HepG2 (cell line): ENCODE measurements around the gene ZFP62. TPM values are rescaled to one million over a fixed set of nuclear protein-coding genes. Genes with fewer than 3 reads are reported as not detected.

ENCODE experiments used
- GFI1 ChIP-seq: sonication (generic); formaldehyde crosslinking; IDR thresholded peaks from 2 replicates; pipeline ENCODE4 v1.5.0; 2020; ENCODE audit warnings: missing genetic modification reagents, mild to moderate bottlenecking, borderline replicate concordance
- JARID2 ChIP-seq: sonication (generic); formaldehyde crosslinking; IDR thresholded peaks from 2 replicates; pipeline ENCODE4 v1.8.1; 2023; ENCODE audit warnings: missing genetic modification reagents, inconsistent platforms; ENCODE audit not compliant: insufficient replicate concordance
- RBM39 ChIP-seq: fragments of 200-400 bp; formaldehyde crosslinking; IDR thresholded peaks from one replicate; pipeline ENCODE4 v1.6.1; 2018; ENCODE audit warnings: antibody characterized with exemption, mild to moderate bottlenecking, low read depth, low read length; ENCODE audit not compliant: poor library complexity, severe bottlenecking
- RXRA ChIP-seq: sonication (generic); formaldehyde crosslinking; IDR thresholded peaks from 2 replicates; pipeline ENCODE4 v1.5.1; 2020; ENCODE audit warnings: missing genetic modification reagents
- SIN3A ChIP-seq: IDR thresholded peaks from 2 replicates; pipeline ENCODE4 v1.6.1; 2011; ENCODE audit warnings: low read depth, mild to moderate bottlenecking, control low read depth, low read length, borderline replicate concordance
- ZBTB44 ChIP-seq: sonication (generic); formaldehyde crosslinking; IDR thresholded peaks from 2 replicates; pipeline ENCODE4 v1.4.0; 2020; ENCODE audit warnings: missing genetic modification reagents
- ZNF276 ChIP-seq: sonication (generic); formaldehyde crosslinking; IDR thresholded peaks from 2 replicates; pipeline ENCODE4 v1.4.0; 2020; ENCODE audit warnings: mild to moderate bottlenecking, low read depth, missing genetic modification reagents
- ZNF34 ChIP-seq: sonication (generic); formaldehyde crosslinking; IDR thresholded peaks from 2 replicates; pipeline ENCODE4 v1.4.0; 2020; ENCODE audit warnings: mild to moderate bottlenecking, missing genetic modification reagents, borderline replicate concordance
- ZNF672 ChIP-seq: sonication (generic); formaldehyde crosslinking; IDR thresholded peaks from 2 replicates; pipeline ENCODE4 v1.8.1; 2022; ENCODE audit warnings: missing genetic modification reagents
- polyA plus RNA-seq, 8 experiments: library from polyadenylated mRNA; depleted of rRNA in 3 of 8; stranded (reverse) in 7 of 8; unstranded in 1 of 8; fragments of >200 nt; fragmentation: Illumina TruSeq in 4 of 8; extraction: Trizol in 4 of 8; gene quantifications; 2 replicates each; pipeline versions ENCODE4 v1.2.1 to v1.2.3, GENCODE V29; 2011 to 2016; ENCODE audit warnings: low read depth in 4 of 8, missing spikeins in 1 of 8, mixed read lengths in 1 of 8; ENCODE audit not compliant: insufficient read depth in 1 of 8
- total RNA-seq, 5 experiments: library from RNA; depleted of rRNA; stranded (reverse); fragments of >200 nt; fragmentation: Illumina TruSeq; extraction: Trizol; gene quantifications; 2 replicates each; pipeline ENCODE4 v1.2.3, GENCODE V29; 2016; ENCODE audit warnings: low read depth in 1 of 5
- TF ChIP-seq, protein P1 (sequence below): sonication (generic); formaldehyde crosslinking; IDR thresholded peaks from 2 replicates; pipeline ENCODE4 v1.8.0; 2022; ENCODE audit warnings: mild to moderate bottlenecking, missing genetic modification reagents; ENCODE audit not compliant: insufficient replicate concordance
- TF ChIP-seq, protein P2 (sequence below): IDR thresholded peaks from 2 replicates; pipeline ENCODE4 v1.4.0; 2020; ENCODE audit warnings: mild to moderate bottlenecking, missing genetic modification reagents
- TF ChIP-seq, protein P3 (sequence below): sonication (generic); formaldehyde crosslinking; IDR thresholded peaks from 2 replicates; pipeline ENCODE4 v1.8.0; 2022; ENCODE audit warnings: missing genetic modification reagents, mild to moderate bottlenecking, borderline replicate concordance
- TF ChIP-seq, protein P4 (sequence below): sonication (generic); formaldehyde crosslinking; conservative IDR thresholded peaks from 2 replicates; pipeline ENCODE4 v1.4.0; 2020; ENCODE audit warnings: mild to moderate bottlenecking, missing genetic modification reagents, moderate library complexity

The ZFP62 gene
- total and polyA plus RNA-seq, 2 of the 13 experiments (the other 11 are each of a cell fraction or from before 2014, with no cell fraction given): 8.2 to 19.4 TPM

DNA sequence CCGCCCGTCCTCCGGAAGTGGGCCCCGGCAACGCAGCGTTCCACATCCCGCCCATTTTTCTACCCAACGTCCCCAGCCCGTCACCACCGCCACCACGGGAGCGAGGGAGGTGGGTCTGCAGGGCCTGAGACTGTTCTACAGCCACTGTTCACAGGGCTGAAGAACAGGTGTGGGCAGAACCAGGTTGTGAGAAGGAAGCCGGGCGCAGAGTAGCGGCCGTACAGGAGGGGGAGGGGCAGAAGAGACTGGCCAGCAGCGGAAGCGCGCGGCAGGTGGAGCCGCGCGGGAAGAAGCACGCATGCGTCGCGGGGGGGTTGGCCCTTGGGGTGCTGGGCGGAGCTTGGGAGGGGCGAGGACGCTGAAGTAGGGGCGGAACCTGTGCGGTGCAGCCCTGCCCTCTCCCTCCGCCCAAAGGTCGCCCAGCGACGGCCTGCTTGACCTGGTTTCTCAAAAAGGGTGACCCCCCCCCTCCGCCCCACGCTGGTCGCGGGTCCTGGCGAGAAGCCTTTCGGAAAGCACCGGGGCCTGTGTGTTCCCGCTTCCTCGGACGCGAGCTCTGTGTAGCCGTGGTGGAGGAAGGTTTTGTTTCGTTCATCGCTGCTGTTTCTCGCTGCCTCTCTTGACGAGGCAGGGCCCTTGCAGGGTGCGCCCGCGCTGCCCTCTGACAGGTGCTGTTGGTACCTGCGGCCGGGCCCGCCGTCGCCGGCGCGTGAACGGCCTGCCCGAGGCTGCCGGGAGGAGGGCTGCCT is 50.7 kb downstream of the ZFP62 start (continued):
- TF ChIP-seq, protein P1, sequence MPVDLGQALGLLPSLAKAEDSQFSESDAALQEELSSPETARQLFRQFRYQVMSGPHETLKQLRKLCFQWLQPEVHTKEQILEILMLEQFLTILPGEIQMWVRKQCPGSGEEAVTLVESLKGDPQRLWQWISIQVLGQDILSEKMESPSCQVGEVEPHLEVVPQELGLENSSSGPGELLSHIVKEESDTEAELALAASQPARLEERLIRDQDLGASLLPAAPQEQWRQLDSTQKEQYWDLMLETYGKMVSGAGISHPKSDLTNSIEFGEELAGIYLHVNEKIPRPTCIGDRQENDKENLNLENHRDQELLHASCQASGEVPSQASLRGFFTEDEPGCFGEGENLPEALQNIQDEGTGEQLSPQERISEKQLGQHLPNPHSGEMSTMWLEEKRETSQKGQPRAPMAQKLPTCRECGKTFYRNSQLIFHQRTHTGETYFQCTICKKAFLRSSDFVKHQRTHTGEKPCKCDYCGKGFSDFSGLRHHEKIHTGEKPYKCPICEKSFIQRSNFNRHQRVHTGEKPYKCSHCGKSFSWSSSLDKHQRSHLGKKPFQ (CRISPR knock-in tag): no peak
- TF ChIP-seq SIN3A: peak; percentile 83; the same call in 1 of the 2 replicates
- TF ChIP-seq ZNF276 (CRISPR knock-in tag): peak; percentile 47; the same call in 1 of the 2 replicates
- peak; percentile 36 for TF ChIP-seq RXRA (CRISPR knock-in tag)
- peak; percentile 47 for TF ChIP-seq JARID2
- no peak for TF ChIP-seq ZBTB44
- TF ChIP-seq, protein P2, sequence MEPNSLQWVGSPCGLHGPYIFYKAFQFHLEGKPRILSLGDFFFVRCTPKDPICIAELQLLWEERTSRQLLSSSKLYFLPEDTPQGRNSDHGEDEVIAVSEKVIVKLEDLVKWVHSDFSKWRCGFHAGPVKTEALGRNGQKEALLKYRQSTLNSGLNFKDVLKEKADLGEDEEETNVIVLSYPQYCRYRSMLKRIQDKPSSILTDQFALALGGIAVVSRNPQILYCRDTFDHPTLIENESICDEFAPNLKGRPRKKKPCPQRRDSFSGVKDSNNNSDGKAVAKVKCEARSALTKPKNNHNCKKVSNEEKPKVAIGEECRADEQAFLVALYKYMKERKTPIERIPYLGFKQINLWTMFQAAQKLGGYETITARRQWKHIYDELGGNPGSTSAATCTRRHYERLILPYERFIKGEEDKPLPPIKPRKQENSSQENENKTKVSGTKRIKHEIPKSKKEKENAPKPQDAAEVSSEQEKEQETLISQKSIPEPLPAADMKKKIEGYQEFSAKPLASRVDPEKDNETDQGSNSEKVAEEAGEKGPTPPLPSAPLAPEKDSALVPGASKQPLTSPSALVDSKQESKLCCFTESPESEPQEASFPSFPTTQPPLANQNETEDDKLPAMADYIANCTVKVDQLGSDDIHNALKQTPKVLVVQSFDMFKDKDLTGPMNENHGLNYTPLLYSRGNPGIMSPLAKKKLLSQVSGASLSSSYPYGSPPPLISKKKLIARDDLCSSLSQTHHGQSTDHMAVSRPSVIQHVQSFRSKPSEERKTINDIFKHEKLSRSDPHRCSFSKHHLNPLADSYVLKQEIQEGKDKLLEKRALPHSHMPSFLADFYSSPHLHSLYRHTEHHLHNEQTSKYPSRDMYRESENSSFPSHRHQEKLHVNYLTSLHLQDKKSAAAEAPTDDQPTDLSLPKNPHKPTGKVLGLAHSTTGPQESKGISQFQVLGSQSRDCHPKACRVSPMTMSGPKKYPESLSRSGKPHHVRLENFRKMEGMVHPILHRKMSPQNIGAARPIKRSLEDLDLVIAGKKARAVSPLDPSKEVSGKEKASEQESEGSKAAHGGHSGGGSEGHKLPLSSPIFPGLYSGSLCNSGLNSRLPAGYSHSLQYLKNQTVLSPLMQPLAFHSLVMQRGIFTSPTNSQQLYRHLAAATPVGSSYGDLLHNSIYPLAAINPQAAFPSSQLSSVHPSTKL: peak; percentile 43; the same call in 1 of the 2 replicates
- TF ChIP-seq, protein P3, sequence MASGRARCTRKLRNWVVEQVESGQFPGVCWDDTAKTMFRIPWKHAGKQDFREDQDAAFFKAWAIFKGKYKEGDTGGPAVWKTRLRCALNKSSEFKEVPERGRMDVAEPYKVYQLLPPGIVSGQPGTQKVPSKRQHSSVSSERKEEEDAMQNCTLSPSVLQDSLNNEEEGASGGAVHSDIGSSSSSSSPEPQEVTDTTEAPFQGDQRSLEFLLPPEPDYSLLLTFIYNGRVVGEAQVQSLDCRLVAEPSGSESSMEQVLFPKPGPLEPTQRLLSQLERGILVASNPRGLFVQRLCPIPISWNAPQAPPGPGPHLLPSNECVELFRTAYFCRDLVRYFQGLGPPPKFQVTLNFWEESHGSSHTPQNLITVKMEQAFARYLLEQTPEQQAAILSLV (CRISPR knock-in tag): peak; percentile 13; the same call in 1 of the 2 replicates
- TF ChIP-seq, protein P4, sequence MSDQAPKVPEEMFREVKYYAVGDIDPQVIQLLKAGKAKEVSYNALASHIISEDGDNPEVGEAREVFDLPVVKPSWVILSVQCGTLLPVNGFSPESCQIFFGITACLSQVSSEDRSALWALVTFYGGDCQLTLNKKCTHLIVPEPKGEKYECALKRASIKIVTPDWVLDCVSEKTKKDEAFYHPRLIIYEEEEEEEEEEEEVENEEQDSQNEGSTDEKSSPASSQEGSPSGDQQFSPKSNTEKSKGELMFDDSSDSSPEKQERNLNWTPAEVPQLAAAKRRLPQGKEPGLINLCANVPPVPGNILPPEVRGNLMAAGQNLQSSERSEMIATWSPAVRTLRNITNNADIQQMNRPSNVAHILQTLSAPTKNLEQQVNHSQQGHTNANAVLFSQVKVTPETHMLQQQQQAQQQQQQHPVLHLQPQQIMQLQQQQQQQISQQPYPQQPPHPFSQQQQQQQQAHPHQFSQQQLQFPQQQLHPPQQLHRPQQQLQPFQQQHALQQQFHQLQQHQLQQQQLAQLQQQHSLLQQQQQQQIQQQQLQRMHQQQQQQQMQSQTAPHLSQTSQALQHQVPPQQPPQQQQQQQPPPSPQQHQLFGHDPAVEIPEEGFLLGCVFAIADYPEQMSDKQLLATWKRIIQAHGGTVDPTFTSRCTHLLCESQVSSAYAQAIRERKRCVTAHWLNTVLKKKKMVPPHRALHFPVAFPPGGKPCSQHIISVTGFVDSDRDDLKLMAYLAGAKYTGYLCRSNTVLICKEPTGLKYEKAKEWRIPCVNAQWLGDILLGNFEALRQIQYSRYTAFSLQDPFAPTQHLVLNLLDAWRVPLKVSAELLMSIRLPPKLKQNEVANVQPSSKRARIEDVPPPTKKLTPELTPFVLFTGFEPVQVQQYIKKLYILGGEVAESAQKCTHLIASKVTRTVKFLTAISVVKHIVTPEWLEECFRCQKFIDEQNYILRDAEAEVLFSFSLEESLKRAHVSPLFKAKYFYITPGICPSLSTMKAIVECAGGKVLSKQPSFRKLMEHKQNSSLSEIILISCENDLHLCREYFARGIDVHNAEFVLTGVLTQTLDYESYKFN: peak; percentile 65
- TF ChIP-seq GFI1 (CRISPR knock-in tag): peak; percentile 78
- TF ChIP-seq ZNF34: peak; percentile 90
- no peak for TF ChIP-seq ZNF672 (CRISPR knock-in tag)
- TF ChIP-seq RBM39: peak; percentile 95
